Measurements from ENCODE around the gene CYLD.

Gene CYLD

GRCh38 chr16:50722960-50723359 is 18.9 kb upstream of the CYLD start:
- H3K4me1 ChIP-seq (ENCODE audit: low read length), result peaks cover 8% of the 10 kb centered on the region
- no peaks in the 10 kb centered on the region for H3K9me3 ChIP-seq (replicated peaks; ENCODE audit: insufficient read depth, low read length)
- no peak overlapping the region for H3K4me2 ChIP-seq (ENCODE audit: low read depth, low read length)
- no peak for TF ChIP-seq CTCF (IDR thresholded peaks at IDR 0.05; ENCODE audit: low read length)
- no peak for TF ChIP-seq EZH2phosphoT487 (IDR thresholded peaks at IDR 0.05; ENCODE audit: low read length)
- TF ChIP-seq EZH2 (optimal IDR thresholded peaks at IDR 0.05; ENCODE audit: low read depth, low read length), result no peak
- H2AFZ ChIP-seq (ENCODE audit: low read length), result no peak overlapping the region
- no peaks in the 10 kb centered on the region for H3K9me2 ChIP-seq (replicated peaks; ENCODE audit: insufficient read depth, low read length)
- H3K79me2 ChIP-seq (ENCODE audit: low read length), result no peaks in the 10 kb centered on the region
- no peak overlapping the region for H3K4me3 ChIP-seq (ENCODE audit: low read length)
- no peak overlapping the region for H3K27ac ChIP-seq (ENCODE audit: low read length)
- no peaks in the 10 kb centered on the region for H3K27me3 ChIP-seq (replicated peaks; ENCODE audit: insufficient read depth, low read length)
- no peaks in the 10 kb centered on the region for H3F3A ChIP-seq (ENCODE audit: insufficient read depth, low read length)
- no peak overlapping the region for H3K9ac ChIP-seq (ENCODE audit: low read length)
- H4K20me1 ChIP-seq (ENCODE audit: insufficient read depth, low read length), result no peaks in the 10 kb centered on the region
- H3K36me3 ChIP-seq (replicated peaks; ENCODE audit: insufficient read depth, low read length), result no peaks in the 10 kb centered on the region
- no peak for DNase-seq

- Histone ChIP-seq H3F3A (ENCODE audit: insufficient read depth, low read length) (no peaks in the 10 kb centered on the region), H3K36me3 (replicated peaks; ENCODE audit: insufficient read depth, low read length) (no peaks in the 10 kb centered on the region), H3K9me2 (replicated peaks; ENCODE audit: insufficient read depth, low read length) (no peaks in the 10 kb centered on the region), H3K27me3 (replicated peaks; ENCODE audit: insufficient read depth, low read length) (no peaks in the 10 kb centered on the region), H4K20me1 (ENCODE audit: insufficient read depth, low read length) (no peaks in the 10 kb centered on the region), H3K4me3 (ENCODE audit: low read length) (no peak overlapping the region), H3K27ac (ENCODE audit: low read length) (peak overlapping the region; percentile 32; the same call in 1 of the 2 replicates), H3K4me2 (ENCODE audit: low read depth, low read length) (peak overlapping the region; percentile 6; the same call in 1 of the 2 replicates), H3K4me1 (ENCODE audit: low read length) (peaks cover 8% of the 10 kb centered on the region), H3K79me2 (ENCODE audit: low read length) (no peaks in the 10 kb centered on the region), H3K9me3 (replicated peaks; ENCODE audit: insufficient read depth, low read length) (no peaks in the 10 kb centered on the region), H2AFZ (ENCODE audit: low read length) (no peak overlapping the region), H3K9ac (ENCODE audit: low read length) (no peak overlapping the region)
- peak; percentile 49 for DNase-seq
- TF ChIP-seq EZH2phosphoT487 (IDR thresholded peaks at IDR 0.05; ENCODE audit: low read length), result no peak
- TF ChIP-seq EZH2 (optimal IDR thresholded peaks at IDR 0.05; ENCODE audit: low read depth, low read length), result no peak
- TF ChIP-seq CTCF (IDR thresholded peaks at IDR 0.05; ENCODE audit: low read length), result no peak
Measured at GRCh38 chr16:50724306-50724705, 17.6 kb upstream of the CYLD start.

- no peak overlapping the region for H3K27ac ChIP-seq (ENCODE audit: low read length)
- H3K4me1 ChIP-seq (ENCODE audit: low read length), result no peaks in the 10 kb centered on the region
- H3K27me3 ChIP-seq (replicated peaks; ENCODE audit: insufficient read depth, low read length), result no peaks in the 10 kb centered on the region
- no peak for TF ChIP-seq CTCF (IDR thresholded peaks at IDR 0.05; ENCODE audit: low read length)
- TF ChIP-seq EZH2phosphoT487 (IDR thresholded peaks at IDR 0.05; ENCODE audit: low read length), result no peak
- no peak for TF ChIP-seq EZH2 (optimal IDR thresholded peaks at IDR 0.05; ENCODE audit: low read depth, low read length)
- no peaks in the 10 kb centered on the region for H3K9me2 ChIP-seq (replicated peaks; ENCODE audit: insufficient read depth, low read length)
- H4K20me1 ChIP-seq (ENCODE audit: insufficient read depth, low read length), result no peaks in the 10 kb centered on the region
- no peaks in the 10 kb centered on the region for H3K79me2 ChIP-seq (ENCODE audit: low read length)
- H3K4me3 ChIP-seq (ENCODE audit: low read length), result no peak overlapping the region
- H3K4me2 ChIP-seq (ENCODE audit: low read depth, low read length), result no peak overlapping the region
- H3F3A ChIP-seq (ENCODE audit: insufficient read depth, low read length), result no peaks in the 10 kb centered on the region
- no peaks in the 10 kb centered on the region for H3K9me3 ChIP-seq (replicated peaks; ENCODE audit: insufficient read depth, low read length)
- no peaks in the 10 kb centered on the region for H3K36me3 ChIP-seq (replicated peaks; ENCODE audit: insufficient read depth, low read length)
- H2AFZ ChIP-seq (ENCODE audit: low read length), result no peak overlapping the region
- no peak for DNase-seq
- H3K9ac ChIP-seq (ENCODE audit: low read length), result no peak overlapping the region
Measured at GRCh38 chr16:50731130-50731988, 10.5 kb upstream of the CYLD start.

All from MM.1S (cell line).